Stimulated activated CD4-positive, alpha-beta T cell treated with anti-CD3 and anti-CD28 coated beads, Interleukin-12 subunit alpha, Interleukin-12 subunit beta, amount 100 ng/mL, for 24 hours (primary cell): ENCODE measurements around the gene ISOC2.

Experiments
- DNase-seq, 2 experiments: peaks; one replicate each; pipeline ENCODE4 v3.0.0-alpha.2; 2020; ENCODE audit warnings: low read depth in 2 of 2

Gene ISOC2

DNA sequence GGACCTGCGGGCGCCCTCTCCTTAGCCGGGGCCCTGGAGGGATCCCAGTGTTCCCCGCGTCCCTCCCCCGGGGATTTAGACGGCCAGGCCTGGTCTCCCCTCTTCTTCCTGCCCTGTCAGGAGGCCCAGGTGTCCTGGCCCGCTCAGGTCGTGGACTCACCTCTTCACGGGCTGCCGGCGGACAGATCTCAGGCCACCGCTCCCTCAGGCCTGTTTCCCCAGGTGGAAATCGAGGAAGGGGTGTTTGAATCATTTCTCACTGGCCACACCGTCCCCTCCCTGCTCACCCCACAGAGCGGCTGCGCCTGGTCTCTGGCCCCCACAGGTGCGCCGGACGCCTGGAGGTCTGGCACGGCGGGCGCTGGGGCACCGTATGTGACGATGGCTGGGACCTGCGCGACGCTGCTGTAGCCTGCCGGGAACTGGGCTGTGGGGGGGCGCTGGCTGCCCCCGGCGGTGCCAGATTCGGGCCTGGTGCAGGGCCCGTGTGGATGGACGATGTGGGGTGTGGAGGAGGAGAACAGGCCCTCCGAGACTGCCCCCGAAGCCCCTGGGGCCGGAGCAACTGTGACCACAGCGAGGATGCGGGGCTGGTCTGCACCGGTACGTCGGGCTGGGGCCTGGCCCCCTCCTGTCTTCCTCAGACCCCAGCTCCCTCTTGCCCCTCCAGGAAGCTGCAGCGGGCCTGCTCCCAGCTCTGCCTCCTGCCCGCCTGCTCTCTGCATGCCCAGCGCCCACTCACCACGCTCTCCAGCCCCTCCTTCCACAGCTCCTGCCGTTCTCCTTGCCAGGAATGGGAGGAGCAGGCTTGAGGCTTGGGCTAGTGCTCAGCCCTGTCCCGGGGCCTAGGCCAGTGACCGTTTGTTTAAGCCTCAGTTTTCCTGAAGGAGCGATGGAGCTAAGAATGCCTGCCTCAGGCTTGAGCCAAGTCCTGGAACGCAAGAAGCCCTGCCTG lies 29.3 kb upstream of the ISOC2 start:
- DNase-seq, result no peak

DNA sequence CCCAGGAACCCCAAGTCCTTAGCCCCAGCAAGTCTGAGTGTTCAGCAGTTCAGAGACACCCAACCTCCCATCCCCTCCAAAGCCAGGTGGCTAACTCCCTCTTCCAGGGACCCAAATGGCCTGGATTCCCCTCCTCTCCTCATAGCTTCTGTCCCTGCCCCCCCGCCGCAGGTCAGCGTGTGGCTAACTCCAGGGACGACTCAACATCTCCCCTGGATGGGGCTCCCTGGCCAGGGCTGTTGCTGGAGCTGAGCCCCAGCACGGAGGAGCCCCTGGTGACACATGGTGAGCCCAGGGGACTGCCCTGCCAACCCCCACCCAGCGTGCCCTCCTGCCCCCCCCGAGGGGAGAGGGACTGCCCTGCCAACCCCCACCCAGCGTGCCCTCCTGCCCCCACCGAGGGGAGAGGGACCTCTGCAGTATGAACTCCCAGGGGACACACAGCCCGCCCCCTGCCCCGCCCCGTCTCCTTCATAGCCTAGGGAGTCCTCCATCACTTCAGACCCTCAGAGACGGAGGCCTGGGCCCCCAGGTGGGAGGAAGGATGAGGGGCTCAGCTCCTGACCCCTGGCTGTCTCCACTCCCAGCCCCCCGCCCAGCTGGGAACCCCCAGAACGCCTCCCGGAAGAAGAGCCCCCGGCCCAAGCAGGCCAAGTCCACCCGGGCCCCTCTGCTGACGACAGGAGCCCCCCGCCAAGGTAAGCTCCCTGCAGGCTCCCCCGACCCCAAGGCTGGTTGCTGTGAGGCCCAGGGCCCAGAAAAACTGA lies 28.5 kb upstream of the ISOC2 start:
- DNase-seq, result no peak

GRCh38 chr19:55488986-55489710 lies 27.7 kb upstream of the ISOC2 start:
- no peak for DNase-seq

GRCh38 chr19:55487924-55488687 lies 26.7 kb upstream of the ISOC2 start, which contains the start of gene SSC5D:
Gene SSC5D (plus strand): TSS chr19:55488436. CDS start chr19:55488590, 154 bp downstream.
- no peak for DNase-seq

GRCh38 chr19:55486971-55487923 lies 25.8 kb upstream of the ISOC2 start:
- DNase-seq, result peak in 1 of 2 experiments; percentile 65

- DNase-seq, result no peak
These were observed 24.9 kb upstream of the ISOC2 start for GRCh38 chr19:55486043-55486970.

DNA sequence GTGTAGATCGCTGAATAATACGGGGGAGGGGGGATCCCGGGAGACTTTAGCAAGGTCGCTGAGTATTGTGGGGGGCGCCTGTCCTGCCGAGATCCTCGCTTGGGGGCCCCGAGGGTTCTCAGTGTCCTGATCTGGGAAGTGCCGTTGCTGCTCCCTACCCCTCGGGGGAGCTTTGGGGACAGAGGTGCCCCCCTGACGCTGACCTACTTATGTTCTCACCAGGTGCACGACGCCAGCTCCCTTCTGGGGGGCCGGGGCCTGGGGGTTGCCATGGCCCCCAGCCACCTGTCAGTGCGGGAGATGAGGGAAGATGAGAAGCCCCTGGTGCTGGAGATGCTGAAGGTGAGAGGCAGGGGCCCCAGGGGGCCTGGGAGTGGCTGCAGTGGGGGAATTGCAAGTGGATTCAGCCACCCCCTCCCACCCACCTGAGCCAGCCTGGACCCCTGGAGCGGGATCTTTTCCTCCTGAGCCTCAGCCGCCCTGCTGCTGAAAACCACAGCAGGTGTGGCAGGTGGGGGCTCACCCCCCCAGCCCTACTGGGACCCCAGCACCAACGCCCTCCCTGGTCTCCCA lies 24.1 kb upstream of the ISOC2 start:
- DNase-seq, result no peak

DNA sequence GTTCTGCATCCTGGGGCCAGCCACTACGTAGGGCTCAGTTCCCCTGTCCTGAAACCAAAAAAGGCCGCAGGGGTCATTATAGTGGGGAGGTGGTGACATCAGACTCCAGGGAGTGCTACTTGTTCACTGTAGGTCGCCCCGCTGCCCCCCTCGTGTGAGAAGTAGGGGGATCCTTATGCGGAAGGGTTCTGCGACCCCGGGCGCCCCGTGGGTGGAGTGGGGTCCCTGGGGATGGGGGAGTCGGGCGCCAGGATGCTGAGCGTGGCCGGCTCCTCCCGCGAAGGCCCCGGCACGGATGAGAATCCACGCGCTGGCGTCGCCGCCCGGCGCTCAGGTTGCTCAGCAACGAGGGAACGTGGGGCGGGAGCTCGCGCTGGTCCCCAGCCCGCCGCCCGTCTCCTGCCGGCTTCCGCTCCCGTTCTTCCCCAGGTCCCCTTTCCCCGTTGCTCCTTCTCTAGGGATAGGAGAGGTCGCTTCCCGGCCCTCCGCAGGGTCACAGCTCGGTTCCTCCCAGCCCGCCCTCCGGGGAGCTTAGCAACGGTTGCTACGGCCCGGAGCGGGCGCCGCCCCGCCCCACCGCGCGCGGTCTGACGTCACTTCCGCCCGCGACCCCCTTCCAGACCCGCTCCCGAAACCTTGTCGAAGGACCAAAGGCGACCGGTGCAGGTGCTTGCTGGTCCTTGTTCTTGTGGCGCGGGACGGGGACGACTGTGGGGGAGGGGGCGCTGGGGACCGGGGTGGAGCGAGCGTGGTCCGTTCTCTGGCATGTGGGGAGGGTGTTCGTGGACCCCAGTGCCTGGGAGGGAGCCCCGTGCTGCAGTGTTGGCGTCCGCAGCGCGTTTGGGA lies 23.4 kb upstream of the ISOC2 start, which contains the start of gene NAT14:
Gene NAT14 (plus strand): TSS at position 596 of the 846 bp plus-strand sequence. CDS start 521 bp downstream, outside the sequence.
- peak; percentile 41 to 58 for DNase-seq

DNA sequence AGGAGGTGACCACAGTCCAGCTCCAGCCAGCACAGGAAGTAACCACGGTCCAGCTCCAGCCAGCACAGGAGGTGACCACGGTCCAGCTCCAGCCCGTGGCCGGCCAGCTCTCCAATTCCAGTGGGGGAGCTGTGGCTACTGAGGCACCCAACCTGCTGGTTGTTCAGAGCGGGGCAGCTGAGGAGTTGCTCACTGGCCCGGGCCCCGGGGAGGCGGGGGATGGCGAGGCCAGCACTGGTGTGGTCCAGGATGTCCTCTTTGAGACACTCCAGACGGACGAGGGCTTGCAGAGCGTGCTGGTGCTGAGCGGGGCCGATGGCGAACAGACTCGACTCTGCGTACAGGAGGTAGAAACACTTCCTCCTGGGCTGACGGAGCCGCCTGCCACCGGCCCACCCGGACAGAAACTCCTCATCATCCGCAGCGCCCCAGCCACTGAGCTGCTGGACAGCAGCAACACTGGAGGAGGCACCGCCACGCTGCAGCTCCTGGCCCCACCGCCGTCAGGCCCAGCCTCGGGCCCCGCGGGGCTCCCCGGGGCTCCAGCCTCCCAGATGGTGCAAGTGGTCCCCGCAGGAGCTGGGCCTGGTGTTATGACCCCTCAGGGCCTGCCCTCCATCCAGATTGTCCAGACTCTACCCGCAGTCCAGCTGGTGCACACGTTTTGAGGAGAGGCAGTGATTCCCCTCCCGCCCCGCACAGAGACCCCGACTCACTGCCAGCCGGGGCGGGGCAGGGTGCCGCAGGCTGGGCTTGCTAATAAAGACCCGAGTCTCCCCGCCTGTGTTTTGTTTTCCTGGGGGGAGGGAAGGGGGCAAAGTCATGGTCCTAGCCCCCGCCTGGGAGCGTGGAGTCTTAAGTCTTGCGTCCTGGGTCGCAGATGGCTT lies 22.5 kb upstream of the ISOC2 start:
- no peak for DNase-seq

DNA sequence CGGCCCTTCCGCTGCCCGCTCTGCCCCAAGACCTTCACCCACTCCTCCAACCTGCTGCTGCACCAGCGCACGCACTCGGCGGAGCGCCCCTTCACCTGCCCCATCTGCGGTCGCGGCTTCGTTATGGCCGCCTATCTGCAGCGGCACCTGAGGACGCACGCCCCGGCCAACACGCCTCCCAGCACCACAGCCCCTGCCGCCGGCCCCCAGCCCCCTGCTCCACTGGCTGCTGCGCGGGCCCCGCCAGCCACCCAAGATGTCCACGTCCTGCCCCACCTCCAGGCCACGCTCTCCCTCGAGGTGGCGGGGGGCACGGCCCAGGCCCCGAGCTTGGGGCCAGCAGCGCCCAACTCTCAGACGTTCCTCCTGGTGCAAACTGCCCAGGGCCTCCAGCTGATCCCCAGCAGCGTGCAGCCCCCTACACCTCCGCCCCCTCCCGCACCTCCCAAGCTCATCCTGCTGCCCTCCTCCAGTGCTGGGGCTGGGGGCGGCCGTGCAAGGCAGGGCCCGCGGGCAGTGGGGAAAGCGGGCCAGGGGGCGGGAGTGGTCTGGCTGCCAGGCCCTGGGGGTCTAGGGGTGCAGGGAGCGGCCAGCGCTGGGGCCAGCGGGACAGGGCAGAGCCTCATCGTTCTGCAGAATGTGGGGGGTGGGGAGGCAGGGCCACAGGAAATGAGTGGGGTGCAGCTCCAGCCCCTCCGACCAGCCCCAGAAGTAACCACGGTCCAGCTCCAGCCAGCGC lies 21.7 kb upstream of the ISOC2 start:
- DNase-seq, result no peak

DNA sequence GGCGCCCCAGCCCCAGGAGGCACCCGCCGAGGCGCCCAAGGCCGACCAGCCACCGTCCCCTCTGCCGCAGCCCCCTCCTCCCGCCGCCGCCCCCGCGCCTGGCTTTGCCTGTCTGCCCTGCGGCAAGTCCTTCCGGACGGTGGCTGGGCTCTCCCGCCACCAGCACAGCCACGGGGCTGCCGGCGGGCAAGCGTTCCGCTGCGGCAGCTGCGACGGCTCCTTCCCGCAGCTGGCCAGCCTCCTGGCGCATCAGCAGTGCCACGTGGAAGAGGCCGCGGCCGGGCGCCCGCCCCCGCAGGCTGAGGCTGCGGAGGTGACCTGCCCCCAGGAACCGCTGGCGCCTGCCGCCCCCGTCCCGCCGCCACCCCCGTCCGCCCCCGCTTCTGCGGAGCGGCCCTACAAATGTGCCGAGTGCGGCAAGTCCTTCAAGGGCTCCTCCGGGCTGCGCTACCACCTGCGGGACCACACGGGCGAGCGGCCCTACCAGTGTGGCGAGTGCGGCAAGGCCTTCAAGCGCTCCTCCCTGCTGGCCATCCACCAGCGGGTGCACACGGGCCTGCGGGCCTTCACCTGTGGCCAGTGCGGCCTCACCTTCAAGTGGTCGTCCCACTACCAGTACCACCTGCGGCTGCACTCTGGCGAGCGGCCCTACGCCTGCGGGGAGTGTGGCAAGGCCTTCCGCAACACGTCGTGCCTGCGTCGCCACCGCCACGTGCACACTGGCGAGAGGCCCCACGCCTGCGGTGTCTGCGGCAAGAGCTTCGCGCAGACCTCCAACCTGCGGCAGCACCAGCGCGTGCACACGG lies 20.9 kb upstream of the ISOC2 start:
- no peak for DNase-seq

DNA sequence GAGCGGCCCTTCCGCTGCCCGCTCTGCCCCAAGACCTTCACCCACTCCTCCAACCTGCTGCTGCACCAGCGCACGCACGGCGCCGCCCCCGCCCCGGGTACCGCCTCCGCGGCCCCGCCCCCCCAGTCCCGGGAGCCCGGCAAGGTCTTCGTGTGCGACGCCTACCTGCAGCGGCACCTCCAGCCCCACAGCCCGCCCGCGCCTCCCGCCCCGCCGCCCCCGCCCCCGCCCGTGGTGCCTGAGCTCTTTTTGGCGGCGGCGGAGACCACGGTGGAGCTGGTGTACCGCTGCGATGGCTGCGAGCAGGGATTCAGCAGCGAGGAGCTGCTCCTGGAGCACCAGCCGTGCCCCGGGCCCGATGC lies 20.3 kb upstream of the ISOC2 start:
- DNase-seq, result no peak

- DNase-seq, result no peak
These were observed 19.8 kb upstream of the ISOC2 start for GRCh38 chr19:55481148-55481793.

DNA sequence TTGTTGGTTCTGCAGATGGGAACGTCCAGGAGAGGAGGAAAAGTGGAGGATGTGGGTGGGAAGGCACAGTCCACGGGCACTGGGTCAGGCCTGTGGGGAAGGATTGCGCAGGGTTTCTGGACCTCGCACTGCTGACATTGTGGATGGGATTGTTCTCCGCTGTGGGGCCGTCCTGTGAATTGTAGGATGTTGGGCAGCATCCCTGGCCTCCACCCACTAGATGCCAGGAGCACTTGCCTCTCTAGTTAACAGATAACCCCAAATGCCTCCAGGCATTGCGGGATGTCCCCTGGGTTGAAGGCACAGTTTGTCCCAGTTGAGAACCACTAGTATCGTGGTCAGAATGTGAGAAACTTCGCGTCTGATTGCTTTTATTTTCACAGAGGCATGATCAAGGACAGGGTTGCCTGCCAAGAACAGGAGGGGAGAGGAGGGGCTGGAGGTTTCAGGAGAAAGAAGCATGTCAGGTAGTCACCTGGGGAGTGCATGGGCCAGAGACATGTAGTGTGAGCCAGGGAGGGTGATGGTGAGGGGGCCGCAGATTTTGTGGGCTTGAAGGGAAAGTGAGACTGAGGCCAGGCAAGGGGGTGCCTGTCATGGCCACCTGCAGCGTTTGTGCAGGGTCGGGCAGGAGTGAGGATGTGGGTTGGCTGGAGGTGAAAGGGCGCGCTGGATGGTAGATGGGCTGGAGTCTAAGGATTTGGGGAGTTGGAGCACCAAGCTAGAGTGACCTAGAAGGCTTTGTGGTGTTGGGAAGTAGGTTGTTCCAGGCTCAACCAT lies 18.2 kb upstream of the ISOC2 start:
- no peak for DNase-seq
